HFF-Myc (cell line): ENCODE results near the gene CNTN5.

Experiments
- DNase-seq: peaks from one replicate; pipeline ENCODE4 v3.0.0-alpha.2; 2011; ENCODE audit warnings: low read depth; ENCODE audit errors: extremely low read depth
- H3K4me3 ChIP-seq: replicated peaks from 2 replicates; pipeline ENCODE4 v1.5.1; 2011; ENCODE audit warnings: low read depth, mild to moderate bottlenecking, control low read depth, low read length
- TF ChIP-seq, protein P1 (sequence below): IDR thresholded peaks from 2 replicates; pipeline ENCODE4 v1.5.1; 2012; ENCODE audit warnings: mild to moderate bottlenecking, low read depth, low read length, control low read depth; ENCODE audit errors: missing control alignments

Gene CNTN5

DNA sequence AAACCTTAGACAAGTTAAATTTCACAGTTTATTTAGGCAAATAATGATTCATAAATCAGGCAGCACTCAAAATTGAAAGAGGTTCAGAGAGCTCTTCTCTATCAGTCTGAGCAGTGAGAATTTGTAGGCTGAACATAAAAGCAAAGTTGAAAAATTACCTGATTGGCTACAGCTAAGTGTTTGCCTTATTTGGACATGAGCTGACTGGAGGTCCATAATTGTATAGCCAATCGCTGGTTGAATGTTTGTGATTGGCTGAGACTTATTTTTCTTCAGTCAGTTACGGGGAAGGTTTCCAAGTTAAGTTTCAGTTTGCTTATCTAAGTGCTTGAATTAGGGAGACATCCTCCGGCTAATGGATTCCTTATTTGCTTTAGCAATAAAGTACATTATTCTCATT lies 527.5 kb downstream of the CNTN5 start:
- H3K4me3 ChIP-seq: no peak overlapping the region
- no peak for DNase-seq
- TF ChIP-seq, protein P1, sequence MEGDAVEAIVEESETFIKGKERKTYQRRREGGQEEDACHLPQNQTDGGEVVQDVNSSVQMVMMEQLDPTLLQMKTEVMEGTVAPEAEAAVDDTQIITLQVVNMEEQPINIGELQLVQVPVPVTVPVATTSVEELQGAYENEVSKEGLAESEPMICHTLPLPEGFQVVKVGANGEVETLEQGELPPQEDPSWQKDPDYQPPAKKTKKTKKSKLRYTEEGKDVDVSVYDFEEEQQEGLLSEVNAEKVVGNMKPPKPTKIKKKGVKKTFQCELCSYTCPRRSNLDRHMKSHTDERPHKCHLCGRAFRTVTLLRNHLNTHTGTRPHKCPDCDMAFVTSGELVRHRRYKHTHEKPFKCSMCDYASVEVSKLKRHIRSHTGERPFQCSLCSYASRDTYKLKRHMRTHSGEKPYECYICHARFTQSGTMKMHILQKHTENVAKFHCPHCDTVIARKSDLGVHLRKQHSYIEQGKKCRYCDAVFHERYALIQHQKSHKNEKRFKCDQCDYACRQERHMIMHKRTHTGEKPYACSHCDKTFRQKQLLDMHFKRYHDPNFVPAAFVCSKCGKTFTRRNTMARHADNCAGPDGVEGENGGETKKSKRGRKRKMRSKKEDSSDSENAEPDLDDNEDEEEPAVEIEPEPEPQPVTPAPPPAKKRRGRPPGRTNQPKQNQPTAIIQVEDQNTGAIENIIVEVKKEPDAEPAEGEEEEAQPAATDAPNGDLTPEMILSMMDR: no peak

- TF ChIP-seq, protein P1: no peak
- DNase-seq: no peak
- H3K4me3 ChIP-seq: no peak overlapping the region
These were observed 533.6 kb downstream of the CNTN5 start for GRCh38 chr11:99554232-99554903.

GRCh38 chr11:99555486-99555885 lies 534.7 kb downstream of the CNTN5 start:
- H3K4me3 ChIP-seq: no peak overlapping the region
- no peak for DNase-seq
- TF ChIP-seq, protein P1: no peak

- TF ChIP-seq, protein P1: no peak
- DNase-seq: no peak
These were observed 544.6 kb downstream of the CNTN5 start for GRCh38 chr11:99565333-99565732.

GRCh38 chr11:99567334-99567956 lies 546.7 kb downstream of the CNTN5 start:
- TF ChIP-seq, protein P1: no peak
- H3K4me3 ChIP-seq: no peak overlapping the region
- no peak for DNase-seq

More at GRCh38 chr11:99565333-99565732, 544.6 kb downstream of the CNTN5 start:
- no peak overlapping the region for H3K4me3 ChIP-seq

- no peak for DNase-seq
- TF ChIP-seq, protein P1: no peak
- no peak overlapping the region for H3K4me3 ChIP-seq
These were observed 548.1 kb downstream of the CNTN5 start for GRCh38 chr11:99568808-99569207.
